GM19467 (cell line): Measurements from ENCODE around the gene CHORDC1.
"Not testable (repeated sequence)": the region's sequence is repeated elsewhere in the genome, so short reads cannot be mapped to it uniquely, and the experiment has no call there.

Source experiments
- ATAC-seq: cut with Tn5 transposase; IDR thresholded peaks from one replicate; pipeline ENCODE4 v1.9.1; 2021; ENCODE audit warnings: mild to moderate bottlenecking, moderate library complexity; ENCODE audit not compliant: unreplicated experiment

CHORDC1 gene

DNA sequence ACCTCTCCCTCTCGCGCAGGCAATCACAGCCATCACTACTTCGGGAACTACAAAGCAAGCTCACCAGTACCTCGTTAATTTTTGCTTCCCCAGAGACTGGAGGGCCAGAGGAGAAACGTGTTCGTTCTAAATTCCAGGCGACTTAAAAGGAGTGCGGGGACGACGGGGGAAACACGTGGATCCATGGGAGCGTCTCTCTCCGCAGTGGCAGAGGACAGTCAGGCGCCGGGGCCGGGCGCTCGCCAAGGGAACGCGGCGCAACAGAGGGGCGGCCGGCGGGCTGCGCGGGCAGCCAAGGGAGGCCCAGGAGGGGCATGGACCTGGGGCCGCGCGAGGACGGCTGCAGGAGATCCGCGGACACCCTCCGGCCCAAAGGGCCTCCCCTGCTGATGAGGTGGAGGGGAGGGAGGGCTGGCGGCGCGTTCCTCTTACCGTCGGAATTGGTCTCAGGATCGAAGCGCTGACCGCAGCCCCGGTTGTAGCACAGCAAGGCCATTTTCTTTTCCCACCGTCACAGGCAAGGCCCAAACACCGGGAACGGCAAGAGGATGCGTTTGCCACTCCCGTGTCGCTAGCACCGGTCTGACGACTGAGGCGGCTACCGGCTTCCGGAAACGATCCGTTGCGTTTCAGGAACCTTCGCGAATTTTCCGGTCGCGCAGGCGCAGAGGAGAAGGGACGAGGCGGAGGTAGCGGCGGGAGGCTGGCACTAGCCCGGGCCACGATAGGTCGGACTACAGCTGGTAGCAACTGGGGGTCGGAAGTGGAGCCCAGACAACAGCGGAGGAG lies at the start of gene CHORDC1:
Gene CHORDC1, minus strand, starts transcription at position 591 of the 789 bp plus-strand sequence. Its CDS starts 95 bp downstream, at position 496.
- ATAC-seq: peak; percentile 94

DNA sequence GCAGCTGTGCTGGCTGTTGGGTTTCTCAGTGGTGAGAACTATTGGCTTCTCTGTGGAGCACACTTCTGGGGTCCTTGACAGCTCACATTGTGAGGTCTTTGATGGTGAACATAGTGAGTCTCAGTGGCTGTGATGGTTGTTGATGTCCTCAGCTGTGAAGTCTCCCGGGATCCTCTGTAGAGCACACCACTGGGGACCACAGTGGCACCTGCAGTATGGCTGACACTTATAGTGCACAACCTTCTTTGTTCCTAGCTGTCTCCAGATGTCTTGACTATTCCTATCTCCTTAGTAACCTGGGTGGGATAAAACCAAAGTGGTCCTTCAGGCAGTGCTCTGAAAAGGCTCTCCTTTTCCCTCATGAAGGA lies 34.3 kb upstream of the CHORDC1 start:
- ATAC-seq: no peak

DNA sequence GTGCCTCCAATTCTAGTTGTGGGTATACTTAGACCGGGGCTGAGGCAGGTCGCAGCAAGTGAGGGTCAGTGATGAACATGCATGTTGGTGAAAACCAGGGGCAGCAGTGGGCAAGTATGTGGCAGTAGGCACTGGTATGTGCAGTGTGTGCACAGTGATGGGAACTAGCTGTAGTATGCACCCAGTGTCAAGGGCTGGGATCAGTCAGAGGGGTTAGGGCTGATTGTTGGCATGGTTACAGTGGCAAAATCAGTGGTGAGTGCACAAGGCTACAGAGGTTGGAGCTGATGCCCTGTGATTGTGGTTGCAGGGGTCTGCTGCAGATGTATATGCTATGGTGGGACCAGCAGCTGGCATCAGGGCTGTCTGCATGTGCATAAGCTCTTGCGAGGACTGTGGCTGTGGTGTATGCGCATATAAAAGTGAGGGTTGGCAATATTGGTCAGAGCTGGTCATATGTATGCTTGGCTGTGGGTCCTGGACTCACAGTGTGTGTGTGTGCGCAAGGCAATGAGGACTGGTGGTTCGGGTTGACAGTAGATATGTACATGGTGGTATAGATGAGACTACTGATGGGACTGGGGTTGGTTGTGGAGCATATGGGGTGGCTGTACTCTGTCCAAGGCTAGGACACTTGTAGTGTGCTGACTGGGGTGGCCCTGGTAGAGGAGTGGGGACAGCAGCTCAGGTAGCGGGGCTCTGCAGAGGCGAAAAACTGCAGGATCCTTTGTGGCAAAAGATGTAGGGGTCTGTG lies 33.7 kb upstream of the CHORDC1 start:
- no peak for ATAC-seq

DNA sequence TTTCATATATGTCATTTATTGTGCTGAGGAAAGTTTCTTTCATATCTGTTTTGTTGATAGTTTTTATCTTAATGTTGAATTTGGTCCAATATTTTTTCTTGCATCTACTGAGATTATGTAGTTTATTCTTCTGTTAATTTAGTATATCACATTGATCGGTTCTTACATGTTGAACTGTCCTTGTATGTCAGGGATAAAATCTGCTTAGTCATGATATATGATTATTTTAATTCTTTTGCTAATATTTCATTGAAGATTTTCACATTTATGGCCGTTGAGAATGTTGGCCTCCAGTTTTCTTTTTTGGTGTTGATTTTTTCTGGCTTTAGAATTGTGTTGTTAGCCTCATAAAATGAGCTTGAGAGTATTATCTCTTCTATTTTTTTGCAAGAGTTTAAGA lies 31.2 kb upstream of the CHORDC1 start:
- no peak for ATAC-seq

DNA sequence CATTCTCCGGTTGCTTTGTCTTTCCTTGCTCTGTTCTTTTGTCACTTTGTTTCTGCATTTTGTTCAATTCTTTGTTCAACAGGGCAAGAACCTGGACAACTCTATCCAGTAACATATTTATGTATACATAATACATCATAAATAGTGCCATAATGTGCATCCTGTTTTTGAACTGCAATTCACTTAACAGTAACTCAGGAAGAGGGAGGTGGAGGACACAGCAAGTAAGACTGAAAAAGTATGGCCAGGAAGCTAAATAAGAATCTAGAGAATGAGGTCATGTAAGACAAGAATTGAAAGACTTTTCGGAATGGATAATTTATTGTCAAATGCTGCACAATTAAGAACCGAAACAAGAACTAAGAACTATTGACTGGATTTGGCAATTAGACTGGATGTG lies 29.2 kb upstream of the CHORDC1 start:
- no peak for ATAC-seq

DNA sequence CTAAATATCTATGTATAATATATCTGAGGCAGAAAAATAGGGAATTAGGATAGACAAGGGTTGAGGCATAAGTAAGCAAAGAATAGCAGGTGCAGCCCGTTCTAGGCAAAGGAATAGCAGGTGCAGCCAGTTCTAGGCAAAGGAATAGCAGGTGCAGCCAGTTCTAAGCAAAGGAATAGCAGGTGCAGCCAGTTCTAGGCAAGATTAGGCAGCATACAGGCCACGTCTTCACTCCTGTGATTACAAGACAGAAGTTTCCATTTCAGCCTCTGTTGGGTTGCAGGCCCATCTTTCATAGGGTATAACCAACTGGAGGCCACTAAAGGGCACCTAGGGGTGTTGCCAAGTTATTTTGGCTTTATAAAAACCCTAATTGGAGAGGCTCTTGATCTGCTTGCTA lies 28.8 kb upstream of the CHORDC1 start:
- no peak for ATAC-seq

DNA sequence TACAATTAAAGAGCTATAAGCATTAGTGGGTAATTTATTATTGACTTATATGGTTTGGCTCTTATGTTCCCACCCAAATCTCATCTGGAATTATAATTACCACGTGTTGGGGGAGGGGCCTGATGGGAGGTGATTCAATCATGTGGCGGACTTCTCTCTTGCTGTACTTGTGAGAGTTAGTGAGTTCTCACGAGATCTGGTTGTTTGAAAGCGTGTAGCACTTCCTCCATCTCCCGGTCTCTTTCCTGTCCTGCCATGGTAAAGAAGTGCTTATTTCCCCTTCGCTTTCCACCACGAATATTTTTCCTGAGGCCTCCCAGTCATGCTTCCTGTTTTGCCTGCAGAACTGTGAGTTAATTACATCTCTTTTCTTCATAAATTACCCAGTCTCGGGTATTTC lies 28.1 kb upstream of the CHORDC1 start:
- ATAC-seq: no peak

DNA sequence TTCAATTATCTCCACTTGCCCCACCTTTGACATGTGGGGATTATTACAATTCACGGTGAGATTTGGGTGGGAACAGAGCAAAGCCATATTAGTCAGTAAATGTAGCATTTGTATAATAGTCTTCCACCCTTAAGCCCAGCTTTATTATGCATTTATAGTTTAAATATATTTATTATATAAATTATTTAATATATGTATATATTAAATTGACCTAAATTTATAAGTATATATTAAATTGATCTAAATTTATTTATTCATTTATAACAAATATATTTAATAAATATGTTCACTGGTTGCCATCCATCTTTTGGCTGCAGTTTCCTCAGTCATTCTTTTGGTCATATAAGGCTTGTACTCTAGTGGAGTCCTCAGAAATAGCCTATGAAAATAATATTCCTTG lies 23.6 kb upstream of the CHORDC1 start:
- ATAC-seq: no peak

DNA sequence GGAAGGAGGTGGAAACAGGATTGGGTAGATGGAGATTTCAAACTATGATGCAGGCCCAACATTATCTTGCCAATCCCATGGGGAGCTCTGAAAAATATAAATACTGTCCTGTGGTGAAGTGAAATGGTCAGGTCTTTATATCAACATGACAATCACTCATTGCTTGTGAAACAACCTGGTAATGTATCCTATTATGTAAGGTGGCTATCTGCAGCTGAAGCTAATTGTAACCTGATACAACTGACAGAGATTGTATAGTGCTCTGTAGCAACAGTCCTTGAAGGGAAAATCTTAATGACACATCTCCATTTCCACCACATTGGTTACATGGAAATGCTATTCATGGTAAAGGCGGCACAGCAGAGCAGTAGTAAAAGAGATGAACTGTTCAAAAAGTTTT lies 20.7 kb upstream of the CHORDC1 start:
- ATAC-seq: no peak

DNA sequence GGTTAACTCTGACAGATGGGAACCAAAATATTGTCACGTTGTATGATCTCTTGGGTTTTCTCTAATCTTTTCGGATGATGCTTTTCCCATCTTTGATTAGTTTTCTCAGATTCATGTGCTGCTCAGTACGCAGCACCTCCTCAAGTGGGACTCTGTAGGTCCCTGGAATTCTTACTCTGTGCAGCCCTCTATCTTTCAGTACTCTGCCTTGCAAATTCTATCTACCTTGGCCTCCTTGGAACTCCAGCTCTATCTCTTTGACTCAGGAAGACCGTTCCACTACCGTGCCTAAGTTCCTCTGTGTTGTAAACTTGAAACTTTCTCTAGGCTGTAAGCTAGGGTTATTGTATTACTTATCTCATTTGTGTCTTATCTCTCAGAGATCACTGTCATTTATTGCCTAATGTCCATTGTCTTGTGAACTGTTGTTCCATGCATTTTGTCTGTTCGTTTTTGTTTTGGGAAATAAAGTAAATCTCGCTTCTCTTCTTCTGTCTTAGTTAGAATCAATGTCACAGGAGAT lies 20.1 kb upstream of the CHORDC1 start:
- ATAC-seq: no peak

DNA sequence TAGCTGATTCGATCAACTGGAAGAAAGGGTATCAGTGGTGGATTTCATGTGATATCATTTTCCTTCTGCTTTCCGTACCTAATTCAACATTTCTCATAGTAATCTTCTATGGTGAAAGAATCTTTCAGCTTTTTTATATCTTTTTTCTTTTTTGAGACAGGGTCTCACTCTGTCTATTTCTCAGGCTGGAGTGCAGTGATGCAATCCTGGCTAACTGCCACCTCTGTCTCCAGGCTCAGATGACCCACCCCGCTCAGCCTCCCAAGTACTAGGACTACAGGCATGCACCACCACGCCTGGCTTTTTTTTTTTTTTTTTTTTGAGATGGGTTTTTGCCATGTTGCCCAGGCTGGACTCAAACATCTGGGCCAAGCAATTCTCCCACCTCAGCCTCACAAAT lies 18.6 kb upstream of the CHORDC1 start:
- ATAC-seq: no peak

DNA sequence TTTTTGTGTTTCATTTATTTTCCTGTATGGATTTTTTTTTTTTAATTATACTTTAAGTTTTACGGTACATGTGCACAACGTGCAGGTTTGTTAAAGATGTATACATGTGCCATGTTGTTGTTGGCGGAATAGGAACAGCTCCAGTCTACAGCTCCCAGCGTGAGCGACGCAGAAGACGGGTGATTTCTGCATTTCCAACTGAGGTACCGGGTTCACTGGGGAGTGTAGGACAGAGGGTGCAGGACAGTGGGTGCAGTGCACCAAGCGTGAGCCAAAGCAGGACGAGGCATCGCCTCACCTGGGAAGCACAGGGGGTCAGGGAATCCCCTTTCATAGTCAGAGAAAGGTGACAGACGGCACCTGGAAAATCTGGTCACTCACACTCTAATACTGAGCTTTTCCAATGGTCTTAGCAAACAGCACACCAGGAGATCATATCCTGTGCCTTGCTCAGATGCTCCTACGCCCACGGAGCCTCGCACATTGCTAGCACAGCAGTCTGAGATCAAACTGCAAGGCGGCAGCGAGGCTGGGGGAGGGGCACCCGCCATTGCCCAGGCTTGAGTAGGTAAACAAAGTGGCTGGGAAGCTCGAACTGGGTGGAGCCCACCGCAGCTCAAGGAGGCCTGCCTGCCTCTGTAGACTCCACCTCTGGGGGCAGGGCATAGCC lies 17.3 kb upstream of the CHORDC1 start:
- not testable (repeated sequence) for ATAC-seq

DNA sequence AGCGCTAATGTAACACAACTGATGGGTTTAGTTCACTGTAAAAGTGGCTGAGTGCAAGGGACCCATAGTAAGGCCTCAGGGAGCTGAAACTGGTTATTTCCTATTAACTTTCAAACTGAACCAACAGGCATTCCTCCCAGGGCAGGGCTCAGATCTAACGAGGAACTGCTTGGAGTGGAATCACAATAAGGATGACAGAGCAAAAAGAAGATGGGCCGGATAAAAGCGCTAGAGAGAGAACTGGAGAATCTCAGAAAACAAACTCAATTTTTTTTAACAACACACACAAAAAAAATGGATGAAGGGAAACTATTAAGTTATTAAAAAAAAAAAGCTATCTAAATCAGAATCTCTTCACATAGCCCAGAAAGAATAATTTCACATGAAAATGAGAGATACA lies 14.2 kb upstream of the CHORDC1 start:
- no peak for ATAC-seq

DNA sequence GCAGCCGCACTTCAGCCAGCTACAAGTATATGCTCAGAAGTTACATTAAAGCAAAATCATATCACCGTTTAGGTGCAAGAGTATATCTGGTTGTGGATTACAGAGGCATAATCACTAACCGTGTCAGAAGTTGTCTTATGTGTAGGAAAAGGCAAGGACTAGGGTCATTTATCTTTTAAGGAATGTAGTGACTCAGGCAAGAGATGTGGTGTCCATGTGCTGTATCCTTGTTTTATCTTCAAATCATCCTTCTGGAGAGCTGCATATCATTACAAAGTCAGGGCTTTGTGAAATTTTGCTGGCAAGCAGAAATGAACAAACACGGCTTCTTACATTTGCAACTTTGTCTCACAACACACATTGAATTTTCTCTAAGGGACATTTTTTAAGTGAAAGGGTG lies 12.7 kb upstream of the CHORDC1 start:
- ATAC-seq: no peak

DNA sequence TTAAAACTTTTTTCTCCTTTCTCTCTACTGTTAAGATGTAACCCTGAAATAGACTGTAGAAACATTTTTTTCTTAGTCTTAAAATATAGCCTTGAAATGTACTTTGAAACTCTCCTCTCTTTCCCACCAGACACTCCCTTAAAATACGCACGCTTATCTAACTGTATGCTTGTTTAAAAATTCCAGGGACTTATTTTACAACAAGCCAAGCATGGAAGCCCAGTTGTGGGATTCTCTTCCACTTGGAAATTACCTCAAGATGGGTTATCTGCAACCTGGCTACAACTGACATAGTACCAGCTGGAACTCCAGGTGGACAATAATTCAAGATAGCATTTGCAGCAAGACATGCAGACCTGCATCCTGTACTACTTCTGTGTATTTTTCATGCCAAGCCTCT lies 12.1 kb upstream of the CHORDC1 start:
- no peak for ATAC-seq

DNA sequence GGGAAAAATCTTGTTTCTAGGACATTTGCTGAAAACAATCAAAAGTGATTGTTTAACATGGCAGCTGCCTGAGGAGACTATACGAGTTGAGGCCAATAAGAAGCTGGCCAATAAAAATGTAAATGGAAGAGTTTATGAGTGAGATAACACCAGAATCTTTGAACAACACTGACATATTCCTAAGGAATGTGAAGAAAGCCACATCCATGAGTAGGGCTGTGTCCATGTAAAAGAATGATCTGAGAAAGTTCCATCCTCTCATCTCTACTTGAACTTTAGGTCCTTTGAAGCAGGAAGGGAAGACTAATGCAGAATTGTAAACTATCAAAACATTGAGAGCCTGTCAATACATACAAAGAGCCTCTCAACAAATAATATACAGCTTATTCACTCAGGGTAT lies 6.9 kb upstream of the CHORDC1 start:
- ATAC-seq: no peak

DNA sequence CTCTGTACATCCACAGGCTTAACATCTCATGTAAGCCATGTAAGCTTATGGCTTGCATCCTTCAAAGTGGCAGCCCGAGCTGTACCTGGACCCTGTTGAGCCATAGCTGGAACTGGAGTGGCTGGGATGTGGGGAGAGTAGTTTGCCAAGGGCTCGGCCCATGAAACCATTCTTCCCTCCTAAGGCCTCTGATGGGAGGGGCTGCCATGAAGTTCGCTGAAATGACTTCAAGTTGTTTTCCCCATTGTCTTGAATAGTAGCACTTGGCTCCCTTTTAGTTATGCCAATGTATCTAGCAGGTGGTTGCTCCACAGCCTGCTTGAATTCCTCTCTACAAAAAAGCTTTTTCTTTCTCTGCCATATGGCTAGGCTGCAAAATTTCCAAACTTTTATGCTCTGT lies 5.2 kb upstream of the CHORDC1 start:
- no peak for ATAC-seq

DNA sequence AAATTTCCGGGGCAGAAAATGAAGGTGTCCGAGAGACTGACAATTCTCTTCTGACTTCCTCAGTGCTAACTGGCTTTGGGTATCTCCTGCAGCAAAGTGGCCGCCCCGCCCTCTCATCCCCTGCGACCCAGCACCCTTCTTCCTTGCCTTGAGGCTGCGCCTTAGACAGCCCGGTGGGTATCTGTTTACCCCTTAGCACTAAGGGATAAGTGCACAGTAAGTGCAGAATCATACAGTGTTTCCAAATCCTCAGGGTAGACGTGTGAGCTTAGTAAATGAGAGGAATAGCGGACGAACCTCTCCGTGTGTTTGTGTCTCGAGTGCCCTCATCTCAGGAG lies 368 bp upstream of the CHORDC1 start:
- ATAC-seq: no peak

DNA sequence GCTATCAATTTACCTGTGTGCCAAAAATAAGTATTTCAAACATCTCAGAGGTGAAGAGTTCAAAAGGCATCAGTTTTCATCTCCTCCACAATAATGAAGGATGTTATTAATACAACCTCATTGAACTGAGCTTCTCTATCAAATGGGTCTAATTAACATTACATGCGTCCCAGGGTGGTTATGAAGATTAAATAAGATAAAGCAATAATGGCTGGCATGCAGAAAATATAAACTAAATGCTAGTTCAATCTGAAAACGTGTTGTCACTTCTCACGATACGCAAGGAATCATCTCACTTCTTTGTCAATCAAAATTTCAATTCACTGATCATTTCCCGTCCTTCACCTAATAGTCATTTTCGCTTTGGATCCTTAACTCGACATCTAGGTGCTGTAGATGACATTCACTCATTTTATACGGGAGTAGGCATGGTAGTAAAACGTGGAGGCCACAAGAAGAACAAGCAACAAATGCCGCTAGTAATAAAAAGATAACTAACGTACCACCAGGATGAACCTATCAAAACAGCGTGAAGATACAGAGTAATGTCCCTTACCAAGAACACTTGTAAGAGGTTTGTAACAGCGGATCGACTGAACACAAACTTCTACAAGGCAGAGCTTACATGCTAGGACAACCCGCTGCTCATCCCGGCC lies 918 bp downstream of the CHORDC1 start:
- ATAC-seq: no peak

DNA sequence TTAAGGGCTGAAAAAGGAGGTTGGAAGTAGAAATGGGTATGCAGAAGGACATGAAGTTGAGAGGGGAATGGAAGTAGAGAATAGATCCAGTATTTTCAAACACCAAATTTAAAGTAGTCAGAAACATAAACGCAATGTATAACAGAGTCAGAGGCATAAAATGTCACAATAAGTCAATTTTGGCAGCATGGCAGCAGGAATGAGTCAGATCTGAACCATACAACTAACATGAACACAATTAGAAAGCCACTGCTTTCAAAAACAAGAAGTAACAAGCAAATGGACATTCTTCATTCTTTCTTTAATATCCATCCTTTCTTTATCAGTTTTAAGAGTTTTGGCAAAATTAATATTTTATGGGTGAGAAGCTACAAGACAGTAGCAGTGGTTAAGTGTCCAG lies 2.5 kb downstream of the CHORDC1 start:
- ATAC-seq: no peak

DNA sequence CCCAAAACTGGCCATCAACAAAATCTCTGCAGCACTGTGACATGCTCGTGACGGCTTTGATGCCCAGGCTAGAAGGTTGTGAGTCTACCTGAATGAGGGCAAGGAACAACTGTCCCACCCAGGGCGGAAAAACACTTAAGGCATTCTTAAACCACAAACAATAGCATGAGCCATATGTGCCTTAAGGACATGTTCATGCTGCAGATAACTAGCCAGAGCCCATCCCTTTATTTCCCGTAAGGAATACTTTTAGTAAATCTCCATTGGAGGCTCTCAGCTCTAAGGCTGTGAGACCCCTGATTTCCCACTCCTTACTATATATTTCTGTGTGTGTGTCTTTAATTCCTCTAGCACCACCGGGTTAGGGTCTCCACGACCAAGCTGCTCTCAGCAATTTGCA lies 3.4 kb downstream of the CHORDC1 start:
- no peak for ATAC-seq
